ENCODE results near the gene ZBTB12. TPM values are rescaled to one million over a fixed set of nuclear protein-coding genes. Genes with fewer than 3 reads are reported as not detected.

Gene ZBTB12
- total RNA-seq, 2 donors from 2014 or later, result 1.3 to 2.4 TPM

DNA sequence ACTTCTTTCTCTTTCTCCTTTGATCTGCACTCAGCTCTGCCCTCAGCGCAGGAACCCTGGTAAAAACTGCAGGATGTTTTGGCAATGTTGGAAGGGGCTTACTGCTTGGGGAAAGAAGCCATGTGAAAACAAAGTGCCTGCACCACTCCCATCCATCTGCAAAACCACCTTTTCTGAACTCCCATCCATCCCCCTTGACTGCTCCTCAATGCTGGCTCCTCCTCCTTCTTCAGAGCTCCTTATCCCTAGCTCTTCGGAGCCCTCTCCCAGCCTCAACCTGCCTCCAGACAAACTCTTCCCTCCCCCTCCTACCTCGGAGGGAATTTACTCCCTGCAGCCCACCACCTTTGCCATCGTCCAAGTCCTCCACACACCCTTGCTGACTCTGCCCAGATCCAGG is 4.2 kb upstream of the ZBTB12 start:
- DNase-seq (ENCODE audit: low spot score in 2 of 2), result no peak
- no peak for ATAC-seq
- no peaks in the 10 kb centered on the region for H3K36me3 Mint-ChIP-seq
- H3K27ac Mint-ChIP-seq, result peak overlapping the region; percentile 14 to 57
- no peaks in the 10 kb centered on the region for H3K9me3 Mint-ChIP-seq

DNA sequence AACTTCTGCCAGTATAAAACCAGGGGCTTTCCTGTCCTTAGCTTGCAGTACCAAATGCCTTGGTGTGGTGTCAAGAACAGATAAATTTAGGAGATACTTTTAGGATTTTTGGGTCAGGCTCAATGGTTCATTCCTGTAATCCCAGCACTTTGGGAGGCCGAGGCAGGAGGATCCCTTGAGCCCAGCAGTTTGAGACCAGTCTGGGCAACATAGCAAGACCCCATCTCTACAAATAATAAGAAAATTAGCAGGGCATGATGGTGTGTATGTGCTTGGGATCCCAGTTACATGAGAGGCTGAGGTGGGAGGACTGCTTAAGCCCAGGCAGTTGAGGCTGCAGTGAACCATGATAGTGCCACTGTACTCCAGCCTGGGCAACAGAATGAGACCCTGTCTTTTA is 3.2 kb upstream of the ZBTB12 start:
- ATAC-seq, result no peak
- H3K9me3 Mint-ChIP-seq, result no peaks in the 10 kb centered on the region
- no peaks in the 10 kb centered on the region for H3K36me3 Mint-ChIP-seq
- DNase-seq (ENCODE audit: low spot score in 2 of 2), result no peak
- H3K27ac Mint-ChIP-seq, result no peak overlapping the region

DNA sequence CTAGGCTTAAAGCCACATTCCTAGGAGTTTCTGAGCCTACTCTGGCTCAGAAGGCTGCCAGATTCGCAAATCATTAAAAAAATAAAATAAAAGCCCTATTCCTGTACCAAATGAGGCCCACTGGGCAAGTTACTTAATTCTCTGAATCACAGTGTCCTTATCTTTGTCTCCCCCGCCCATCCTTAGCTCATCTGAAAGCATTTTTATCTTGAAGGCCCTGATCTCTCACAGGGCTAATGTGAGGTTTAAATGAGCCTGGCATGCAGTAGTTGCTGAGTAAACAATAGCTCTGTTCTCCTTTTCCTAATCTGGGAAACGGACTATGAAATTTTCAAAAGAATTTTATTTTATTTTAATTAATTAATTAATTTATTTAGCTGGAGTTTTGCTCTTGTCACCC is 2.1 kb upstream of the ZBTB12 start:
- no peaks in the 10 kb centered on the region for H3K9me3 Mint-ChIP-seq
- ATAC-seq, result no peak
- H3K36me3 Mint-ChIP-seq, result no peaks in the 10 kb centered on the region

DNA sequence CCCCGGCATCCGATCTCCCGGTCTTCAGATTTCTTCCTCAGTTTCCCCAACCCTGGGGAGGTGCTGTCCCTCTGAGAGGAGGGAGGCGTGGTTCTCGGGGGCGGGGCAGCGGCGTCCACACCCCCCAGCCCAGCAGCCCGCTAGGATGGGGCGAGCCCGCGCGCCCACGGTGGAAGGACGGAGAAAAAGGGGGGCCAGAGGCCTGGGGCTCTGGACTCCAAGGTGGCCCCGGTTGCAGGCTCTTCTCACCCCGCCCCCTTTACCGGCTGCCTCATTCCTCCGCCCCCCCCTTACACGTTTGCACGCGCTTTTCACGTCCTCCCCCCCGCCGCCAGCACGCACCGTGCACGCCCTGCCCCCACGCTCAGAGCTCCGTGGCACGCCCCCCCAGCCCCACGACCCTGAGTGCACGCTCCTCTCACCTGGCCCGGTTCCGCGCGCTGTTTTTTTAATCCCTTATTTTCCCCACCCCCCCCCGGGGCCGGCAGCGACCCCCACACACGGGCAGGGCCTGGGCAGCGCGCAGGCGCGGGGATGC is 402 bp downstream of the ZBTB12 start:
- Mint-ChIP-seq H3K36me3 (peaks cover 6 to 11% of the 10 kb centered on the region in 2 donors), H3K9me3 (no peaks in the 10 kb centered on the region), H3K27ac (no peak overlapping the region)
- DNase-seq (ENCODE audit: low spot score in 2 of 2) (peak; percentile 42 to 60), ATAC-seq (peak in 1 of 2 donors; percentile 24)

More for the DNA sequence above, 2.1 kb upstream of the ZBTB12 start:
- H3K27ac Mint-ChIP-seq, result no peak overlapping the region
- DNase-seq (ENCODE audit: low spot score in 2 of 2), result no peak

DNA sequence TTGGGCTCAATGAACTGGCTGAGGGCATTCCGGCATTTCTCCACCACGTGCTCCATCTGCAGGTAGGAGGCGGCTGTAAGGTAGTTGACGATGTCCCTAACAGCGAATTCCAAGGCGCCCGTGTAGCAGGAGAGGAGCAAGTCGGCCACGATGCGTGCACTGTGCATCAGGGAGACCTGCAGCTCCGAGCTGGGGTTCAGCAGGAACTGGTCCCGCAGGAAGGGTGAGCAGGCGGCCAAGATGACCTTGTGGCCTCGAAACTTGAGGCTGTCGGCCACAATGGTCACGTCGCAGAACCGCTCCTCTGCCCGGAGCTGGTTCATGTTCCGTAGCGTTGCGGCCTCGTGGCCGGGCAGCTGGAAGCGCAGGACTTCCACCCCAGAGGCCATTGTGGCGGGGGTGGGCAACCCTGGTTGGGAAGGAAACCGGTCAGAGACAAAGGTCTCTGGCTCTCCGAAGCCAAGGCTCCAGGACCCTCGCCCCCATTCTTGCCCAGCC is 920 bp downstream of the ZBTB12 start:
- DNase-seq (ENCODE audit: low spot score in 2 of 2) (no peak), ATAC-seq (no peak)
- H3K9me3 Mint-ChIP-seq, result no peaks in the 10 kb centered on the region
- H3K36me3 Mint-ChIP-seq, result peaks cover 6 to 11% of the 10 kb centered on the region in 2 donors
- H3K27ac Mint-ChIP-seq, result no peak overlapping the region

DNA sequence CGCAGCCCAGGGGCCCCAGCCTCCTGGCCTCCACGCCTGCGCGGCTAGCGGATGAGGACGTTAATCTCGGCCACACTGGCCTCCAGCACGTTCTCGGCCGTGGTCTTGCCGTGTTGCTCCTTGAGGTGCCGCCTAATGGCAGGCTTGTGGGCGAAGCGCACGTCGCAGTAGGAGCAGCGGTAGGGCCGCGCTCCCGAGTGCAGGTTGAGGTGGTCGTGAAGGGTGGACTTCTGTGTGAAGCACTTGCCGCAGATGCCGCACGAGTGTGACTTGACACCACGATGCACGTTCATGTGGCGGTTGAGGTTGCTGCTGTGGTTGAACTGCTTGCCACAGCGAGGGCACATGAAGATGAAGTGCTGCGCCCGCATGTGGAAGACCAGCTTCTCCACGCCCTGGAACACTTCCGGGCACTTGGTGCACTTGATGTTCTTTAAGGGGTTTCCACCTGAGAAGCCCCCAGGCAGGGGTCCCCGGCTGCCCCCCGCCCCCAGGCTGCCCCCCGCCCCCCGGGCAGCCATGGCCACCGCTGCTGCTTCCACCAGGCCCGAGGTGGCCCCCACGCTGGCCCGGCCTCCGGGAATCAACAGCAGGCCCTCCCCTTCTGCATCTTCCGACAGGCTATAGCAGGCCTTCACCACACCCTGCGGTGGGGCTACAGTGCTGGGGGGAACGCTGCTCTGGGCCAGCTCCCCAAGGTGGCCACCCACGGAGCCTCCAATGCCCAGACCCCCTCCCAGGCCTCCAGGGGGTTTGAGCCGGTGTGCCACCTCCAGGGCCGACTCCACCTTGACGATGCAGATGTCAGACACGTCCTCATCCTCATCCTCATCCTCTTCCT is 1.8 kb downstream of the ZBTB12 start:
- DNase-seq (ENCODE audit: low spot score in 2 of 2) (no peak), ATAC-seq (no peak)
- H3K27ac Mint-ChIP-seq, result peak overlapping the region in 1 of 2 donors; percentile 93
- peaks cover 6 to 11% of the 10 kb centered on the region in 2 donors for H3K36me3 Mint-ChIP-seq
- no peaks in the 10 kb centered on the region for H3K9me3 Mint-ChIP-seq

DNA sequence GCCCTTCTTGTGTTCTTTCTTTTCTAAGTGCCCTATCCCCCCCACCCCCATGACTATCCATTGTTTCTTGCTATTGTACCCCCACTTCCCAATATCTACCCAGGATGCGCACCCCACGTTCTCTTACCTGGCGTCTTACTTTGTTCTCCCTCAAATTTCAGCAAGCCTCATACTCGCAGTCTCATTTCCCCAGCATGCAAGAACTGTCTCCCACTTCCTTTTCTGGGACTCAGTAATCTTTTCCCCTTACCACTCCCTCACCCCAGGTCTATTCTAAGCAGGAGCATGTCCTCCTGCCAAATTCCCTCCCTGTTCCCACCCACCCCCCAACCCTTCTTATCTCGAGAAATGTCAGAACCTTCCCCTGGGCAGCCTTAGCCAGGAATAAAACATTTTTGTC is 2.7 kb downstream of the ZBTB12 start:
- Mint-ChIP-seq H3K9me3 (no peaks in the 10 kb centered on the region), H3K36me3 (peaks cover 6 to 11% of the 10 kb centered on the region in 2 donors), H3K27ac (peak overlapping the region; percentile 91 to 93)
- ATAC-seq (no peak), DNase-seq (ENCODE audit: low spot score in 2 of 2) (no peak)

DNA sequence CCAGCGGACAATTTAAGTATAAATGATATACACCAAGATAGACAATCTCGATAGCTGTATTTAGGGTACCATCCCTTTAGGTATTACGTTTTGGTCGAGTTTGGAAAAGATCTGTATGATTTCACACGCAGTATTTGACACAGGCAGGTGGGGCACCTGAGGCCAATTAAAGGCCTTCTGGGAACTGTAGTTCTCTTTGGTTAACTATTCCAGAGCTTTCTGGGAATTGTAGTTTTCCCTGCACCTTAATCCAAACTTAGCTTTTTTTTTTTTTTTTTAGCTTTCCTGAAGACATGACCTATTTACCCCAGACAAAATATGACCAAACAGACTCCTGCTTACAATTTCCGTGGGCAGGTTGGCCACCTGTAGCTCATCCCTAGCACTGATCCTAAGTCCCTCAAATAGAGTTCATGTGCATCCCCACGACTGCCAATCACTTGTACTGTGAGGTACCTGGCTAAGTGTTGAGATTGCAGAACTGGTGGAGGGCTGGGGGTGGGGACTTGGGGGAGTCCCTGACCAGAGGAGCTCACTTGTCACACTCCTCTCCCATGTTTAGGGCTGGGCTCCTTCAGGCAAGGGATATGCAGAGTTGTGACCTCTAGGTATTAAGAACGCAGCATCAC is 3.4 kb downstream of the ZBTB12 start:
- H3K9me3 Mint-ChIP-seq, result no peaks in the 10 kb centered on the region
- H3K27ac Mint-ChIP-seq, result peak overlapping the region; percentile 93 to 96
- no peak for DNase-seq (ENCODE audit: low spot score in 2 of 2)
- peak; percentile 13 to 40 for ATAC-seq
- H3K36me3 Mint-ChIP-seq, result peaks cover 6 to 11% of the 10 kb centered on the region in 2 donors

DNA sequence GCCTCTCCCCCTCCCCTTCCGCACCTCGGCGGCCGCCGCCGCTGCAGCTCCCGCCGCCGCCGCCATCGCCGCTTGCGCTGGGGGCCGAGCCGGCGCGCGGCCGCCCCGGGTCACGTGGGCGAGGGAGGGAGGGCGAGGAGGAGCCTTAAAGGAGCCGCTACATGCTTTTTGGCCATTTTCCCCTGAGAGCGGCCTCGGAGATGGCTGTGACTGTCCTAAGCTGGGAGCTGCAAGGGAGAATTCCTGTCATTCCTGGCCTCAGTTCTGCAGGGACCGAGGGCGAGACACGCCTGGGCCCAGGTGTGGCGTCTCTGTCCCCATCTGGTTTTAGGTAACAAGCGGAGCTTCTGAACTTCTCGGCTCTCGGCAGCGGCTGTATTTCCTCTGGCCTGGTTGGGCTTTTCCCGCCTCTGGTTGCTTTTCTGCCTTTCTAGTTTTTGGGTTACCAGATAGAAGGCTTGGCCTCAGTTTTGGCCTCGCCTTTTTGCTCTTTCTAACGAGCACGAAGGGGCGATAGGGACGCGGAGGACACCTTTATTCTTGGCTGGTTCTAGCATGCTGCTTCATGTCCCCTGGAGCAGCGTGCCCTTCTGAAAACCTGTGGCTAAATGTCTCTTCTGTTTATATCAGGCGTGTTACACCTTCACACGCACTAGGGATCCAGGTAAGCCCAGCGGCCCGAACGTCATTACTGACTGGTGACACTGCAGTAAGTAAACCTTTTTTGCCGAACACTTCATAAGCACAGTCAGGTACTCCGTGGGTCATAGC is 4.1 kb downstream of the ZBTB12 start, which contains the start of gene EHMT2:
Gene EHMT2 (minus strand): TSS at position 87 of the 771 bp plus-strand sequence. CDS start 21 bp downstream, at position 66.
- no peaks in the 10 kb centered on the region for H3K9me3 Mint-ChIP-seq
- ATAC-seq (peak; percentile 74 to 75), DNase-seq (ENCODE audit: low spot score in 2 of 2) (peak; percentile 85 to 90)
- peaks cover 6 to 11% of the 10 kb centered on the region in 2 donors for H3K36me3 Mint-ChIP-seq
- H3K27ac Mint-ChIP-seq, result peak within 1 kb of the TSS; percentile 93 to 96

DNA sequence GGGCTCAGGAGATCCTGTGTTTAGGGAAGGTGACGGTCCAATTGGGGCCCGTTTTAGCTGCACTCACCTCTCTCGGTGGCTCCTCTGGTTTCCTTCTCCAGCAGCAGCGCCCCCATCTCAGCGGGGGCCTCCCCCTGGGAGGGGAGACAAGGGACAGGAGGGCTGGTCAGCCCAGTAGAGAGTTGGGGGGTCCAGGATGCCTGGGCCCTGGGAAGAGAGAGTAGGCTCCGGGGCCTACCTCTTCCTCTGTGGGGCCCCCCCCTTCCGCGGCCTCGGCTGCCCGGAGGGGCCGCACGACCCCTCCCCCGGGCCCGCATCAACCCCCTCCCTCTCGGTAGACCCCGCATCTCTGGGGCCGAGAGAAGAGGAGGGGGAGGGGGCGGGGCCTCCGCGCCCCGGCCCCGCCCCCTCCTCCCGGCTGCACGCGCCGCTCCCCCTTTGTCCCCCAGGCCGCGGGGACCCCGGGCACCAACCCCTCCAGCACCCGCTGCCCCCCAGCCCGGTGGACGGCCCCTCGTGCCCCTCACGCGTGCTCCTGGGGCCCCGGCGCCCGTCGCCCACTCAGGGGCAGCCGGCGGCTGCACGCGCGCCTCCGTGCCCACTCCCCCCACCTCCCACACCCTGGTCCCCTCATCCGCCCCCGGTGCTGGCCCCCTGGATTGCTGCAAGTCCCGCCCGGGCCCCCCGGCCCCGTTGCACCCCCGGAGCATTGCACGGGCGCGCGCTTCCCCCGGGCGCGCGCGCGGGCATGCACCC is 4.9 kb downstream of the ZBTB12 start:
- ATAC-seq (peak; percentile 0 to 2), DNase-seq (ENCODE audit: low spot score in 2 of 2) (no peak)

DNA sequence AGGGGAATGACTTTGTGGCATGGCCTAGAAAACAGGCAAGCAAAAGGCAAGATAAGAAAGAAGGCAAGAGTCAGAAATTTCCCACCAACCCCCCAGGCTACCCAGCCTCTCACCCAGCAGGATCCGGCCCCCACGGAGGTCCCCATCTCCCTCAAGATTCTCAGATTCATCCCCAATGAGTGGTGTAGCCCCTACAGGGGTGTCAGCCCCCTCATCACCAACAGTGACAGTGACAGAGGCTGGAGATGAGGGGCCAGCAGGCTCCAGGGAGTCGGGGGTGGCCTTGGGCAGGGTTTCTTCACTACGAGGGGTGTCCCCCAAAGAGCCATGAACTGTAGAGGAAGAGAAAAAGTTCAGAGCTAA is 5.4 kb downstream of the ZBTB12 start:
- Mint-ChIP-seq H3K36me3 (peaks cover 11 to 14% of the 10 kb centered on the region in 2 donors), H3K9me3 (no peaks in the 10 kb centered on the region), H3K27ac (peak overlapping the region; percentile 86 to 96)
- no peak for ATAC-seq
- DNase-seq (ENCODE audit: low spot score in 2 of 2), result no peak

More for the DNA sequence above, 4.9 kb downstream of the ZBTB12 start:
- H3K9me3 Mint-ChIP-seq, result no peaks in the 10 kb centered on the region
- H3K36me3 Mint-ChIP-seq, result peaks cover 11 to 12% of the 10 kb centered on the region in 2 donors
- H3K27ac Mint-ChIP-seq, result peak overlapping the region; percentile 93 to 96

DNA sequence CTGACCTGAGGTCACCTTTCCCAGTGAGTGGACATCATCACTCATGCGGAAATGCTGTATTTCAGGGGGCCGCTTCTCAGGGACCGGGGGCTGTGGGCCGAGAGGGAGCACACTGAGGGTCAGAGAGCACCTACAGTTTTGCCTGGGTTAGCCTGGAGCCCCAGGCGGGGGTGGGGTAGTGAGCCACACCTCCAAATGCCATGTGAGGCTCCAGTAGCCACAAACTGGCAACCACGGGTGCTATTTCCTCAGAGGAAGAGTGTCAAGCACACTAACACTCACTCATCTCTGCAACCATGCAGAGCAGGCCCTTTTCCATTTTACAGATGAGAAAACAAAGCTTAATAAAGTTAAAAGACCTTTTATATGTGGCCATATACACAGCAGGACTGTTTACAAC is 9.1 kb downstream of the ZBTB12 start:
- Mint-ChIP-seq H3K9me3 (no peaks in the 10 kb centered on the region), H3K27ac (no peak overlapping the region), H3K36me3 (peaks cover under 1 to 8% of the 10 kb centered on the region in 2 donors)
- ATAC-seq (no peak), DNase-seq (ENCODE audit: low spot score in 2 of 2) (no peak)

DNA sequence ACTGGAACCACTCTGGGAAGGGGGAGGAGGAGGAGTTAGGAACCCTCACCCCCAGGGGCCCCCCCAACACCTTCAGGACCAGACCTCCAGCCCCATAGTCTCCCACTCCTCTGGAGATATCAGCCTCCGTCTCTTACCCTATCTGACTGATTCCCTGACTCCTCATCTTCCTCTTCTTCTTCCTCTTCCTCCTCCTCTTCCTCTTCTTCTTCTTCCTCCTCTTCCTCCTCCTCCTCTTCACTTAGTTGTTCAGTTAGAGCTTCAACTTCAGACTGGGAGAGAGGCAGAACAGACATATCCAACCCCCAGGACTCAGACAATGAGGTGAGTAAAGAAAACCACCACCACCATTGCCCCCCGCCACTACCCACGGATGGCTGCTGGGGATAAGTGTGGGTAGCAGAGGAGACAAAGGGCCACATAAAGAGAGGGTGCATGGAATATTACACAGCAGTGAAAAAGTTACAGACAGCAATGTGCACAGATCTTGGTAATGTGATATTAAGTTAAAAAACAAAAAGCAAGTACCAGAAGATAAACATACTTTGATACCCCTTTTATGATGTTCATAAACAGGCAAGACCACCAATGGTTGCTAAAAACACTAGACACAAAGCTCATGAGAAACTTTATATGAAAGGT is 12.4 kb downstream of the ZBTB12 start:
- Mint-ChIP-seq H3K9me3 (no peaks in the 10 kb centered on the region), H3K27ac (peak overlapping the region in 1 of 2 donors; percentile 13), H3K36me3 (peaks cover 5 to 8% of the 10 kb centered on the region in 2 donors)
- DNase-seq (ENCODE audit: low spot score in 2 of 2) (no peak), ATAC-seq (no peak)

DNA sequence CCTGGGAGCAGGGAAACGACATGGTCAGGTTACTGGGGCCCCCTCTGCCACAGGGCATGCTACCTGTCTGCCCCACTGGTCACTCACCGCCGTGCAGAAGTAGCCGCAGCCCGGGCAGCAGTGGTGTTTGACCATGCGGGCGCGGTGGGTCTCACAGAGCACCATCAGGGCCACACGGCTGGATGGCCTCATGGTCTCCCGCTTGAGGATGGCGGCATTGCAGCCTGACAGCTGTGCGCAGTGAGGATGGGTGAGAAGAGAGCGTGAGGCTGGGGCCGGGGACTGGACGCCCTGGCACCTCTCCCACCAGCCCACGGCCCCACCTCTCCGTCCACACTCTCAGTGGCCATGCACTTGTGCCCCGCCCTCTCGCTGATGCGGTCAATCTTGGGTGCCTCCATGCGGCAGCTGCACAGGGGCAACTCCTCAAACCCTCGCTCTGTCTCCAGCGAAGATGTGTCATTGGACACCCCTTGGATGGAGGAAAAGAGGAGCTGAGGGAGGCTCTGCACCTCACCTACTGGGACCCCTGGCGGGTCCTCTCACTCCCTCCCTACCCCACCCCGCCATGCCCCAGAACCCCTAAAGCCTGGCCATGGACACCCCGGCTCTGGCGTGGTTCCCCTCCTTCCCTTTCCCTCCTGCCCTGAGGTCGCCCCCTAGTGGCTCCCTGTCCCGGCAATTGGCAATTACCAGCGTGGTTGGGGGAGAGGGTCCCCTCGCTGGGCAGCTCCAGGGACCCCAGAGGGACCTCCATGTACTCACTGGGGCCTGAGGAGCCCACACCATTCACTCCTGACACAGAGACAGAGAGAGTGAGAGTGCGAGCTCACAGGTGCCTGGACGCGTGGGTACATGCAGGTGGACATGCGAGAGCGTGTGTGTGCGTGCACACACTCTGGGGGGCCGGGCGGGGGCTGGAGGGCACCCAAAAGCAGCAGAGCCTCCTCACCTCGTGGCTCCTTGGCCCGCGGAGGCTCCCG is 13.3 kb downstream of the ZBTB12 start:
- ATAC-seq, result peak; percentile 50 to 60
- Mint-ChIP-seq H3K36me3 (peaks cover 5 to 8% of the 10 kb centered on the region in 2 donors), H3K27ac (peak overlapping the region in 1 of 2 donors; percentile 13), H3K9me3 (no peaks in the 10 kb centered on the region)
- DNase-seq (ENCODE audit: low spot score in 2 of 2), result peak in 1 of 2 donors; percentile 79
